GM23338 (cell line): ENCODE measurements around the gene LRRN1.

Source experiments
- CREB1 ChIP-seq: fragments of 250-450 bp; sonication (Bioruptor Pico); IDR thresholded peaks from 2 replicates; pipeline ENCODE4 v1.5.0; 2020; ENCODE audit warnings: low read depth, mild to moderate bottlenecking, moderate library complexity
- EZH2 ChIP-seq: fragments of 200-600 bp; sonication (generic); IDR thresholded peaks from one replicate; pipeline ENCODE4 v1.8.0; 2017; ENCODE audit warnings: antibody characterized with exemption, mild to moderate bottlenecking, low read depth; ENCODE audit not compliant: unreplicated experiment
- EZH2phosphoT487 ChIP-seq: fragments of 200-600 bp; sonication (generic); IDR thresholded peaks from one replicate; pipeline ENCODE4 v1.8.1; 2018; ENCODE audit warnings: antibody characterized with exemption; ENCODE audit not compliant: unreplicated experiment
- JUNB ChIP-seq: IDR thresholded peaks from one replicate; pipeline ENCODE4 v1.6.1; 2016; ENCODE audit warnings: antibody characterized with exemption; ENCODE audit not compliant: unreplicated experiment
- POLR2AphosphoS5 ChIP-seq: IDR thresholded peaks from 2 replicates; pipeline ENCODE4 v1.6.1; 2016; ENCODE audit warnings: antibody characterized with exemption, low read depth
- STAT1 ChIP-seq: IDR thresholded peaks from one replicate; pipeline ENCODE4 v1.6.1; 2016; ENCODE audit warnings: antibody characterized with exemption; ENCODE audit not compliant: unreplicated experiment
- TF ChIP-seq, protein P1 (sequence below), 2 experiments: fragments of 200-600 bp in 1 of 2; sonication (generic) in 1 of 2; conservative IDR thresholded peaks; 2 replicates each; pipeline versions ENCODE4 v1.5.1 to v1.6.1; 2016 to 2017; ENCODE audit warnings: antibody characterized with exemption in 2 of 2, low read depth in 2 of 2, mild to moderate bottlenecking in 2 of 2, moderate library complexity in 1 of 2
- TF ChIP-seq, protein P2 (sequence below): IDR thresholded peaks from one replicate; pipeline ENCODE4 v1.6.1; 2018; ENCODE audit warnings: antibody characterized with exemption; ENCODE audit not compliant: unreplicated experiment
- TF ChIP-seq, protein P3 (sequence below): IDR thresholded peaks from 2 replicates; pipeline ENCODE4 v1.6.1; 2016; ENCODE audit warnings: antibody characterized with exemption

DNA sequence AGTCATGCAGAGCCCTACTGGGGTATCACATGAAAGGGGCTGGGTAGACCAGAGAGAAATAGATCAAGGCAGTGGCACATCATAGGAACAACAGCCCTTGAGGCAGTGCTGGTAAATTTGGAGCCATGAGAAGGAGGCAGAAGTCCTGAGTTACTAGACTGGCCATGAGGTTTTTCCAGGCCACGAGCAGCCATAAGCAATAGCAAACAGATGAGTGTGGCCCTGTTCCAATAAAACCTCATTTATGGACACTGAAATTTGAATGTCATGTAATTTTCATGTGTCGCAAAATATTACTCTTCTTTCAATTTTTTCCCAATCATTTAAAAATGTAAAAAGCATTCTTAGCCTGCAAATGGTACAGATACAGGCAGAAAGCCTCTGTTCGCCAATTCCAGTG, 28.1 kb upstream of the LRRN1 start:
- TF ChIP-seq, protein P1, sequence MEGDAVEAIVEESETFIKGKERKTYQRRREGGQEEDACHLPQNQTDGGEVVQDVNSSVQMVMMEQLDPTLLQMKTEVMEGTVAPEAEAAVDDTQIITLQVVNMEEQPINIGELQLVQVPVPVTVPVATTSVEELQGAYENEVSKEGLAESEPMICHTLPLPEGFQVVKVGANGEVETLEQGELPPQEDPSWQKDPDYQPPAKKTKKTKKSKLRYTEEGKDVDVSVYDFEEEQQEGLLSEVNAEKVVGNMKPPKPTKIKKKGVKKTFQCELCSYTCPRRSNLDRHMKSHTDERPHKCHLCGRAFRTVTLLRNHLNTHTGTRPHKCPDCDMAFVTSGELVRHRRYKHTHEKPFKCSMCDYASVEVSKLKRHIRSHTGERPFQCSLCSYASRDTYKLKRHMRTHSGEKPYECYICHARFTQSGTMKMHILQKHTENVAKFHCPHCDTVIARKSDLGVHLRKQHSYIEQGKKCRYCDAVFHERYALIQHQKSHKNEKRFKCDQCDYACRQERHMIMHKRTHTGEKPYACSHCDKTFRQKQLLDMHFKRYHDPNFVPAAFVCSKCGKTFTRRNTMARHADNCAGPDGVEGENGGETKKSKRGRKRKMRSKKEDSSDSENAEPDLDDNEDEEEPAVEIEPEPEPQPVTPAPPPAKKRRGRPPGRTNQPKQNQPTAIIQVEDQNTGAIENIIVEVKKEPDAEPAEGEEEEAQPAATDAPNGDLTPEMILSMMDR (conservative IDR thresholded peaks at IDR 0.05; ENCODE audit: low read depth in 2 of 2): no peak
- TF ChIP-seq, protein P2, sequence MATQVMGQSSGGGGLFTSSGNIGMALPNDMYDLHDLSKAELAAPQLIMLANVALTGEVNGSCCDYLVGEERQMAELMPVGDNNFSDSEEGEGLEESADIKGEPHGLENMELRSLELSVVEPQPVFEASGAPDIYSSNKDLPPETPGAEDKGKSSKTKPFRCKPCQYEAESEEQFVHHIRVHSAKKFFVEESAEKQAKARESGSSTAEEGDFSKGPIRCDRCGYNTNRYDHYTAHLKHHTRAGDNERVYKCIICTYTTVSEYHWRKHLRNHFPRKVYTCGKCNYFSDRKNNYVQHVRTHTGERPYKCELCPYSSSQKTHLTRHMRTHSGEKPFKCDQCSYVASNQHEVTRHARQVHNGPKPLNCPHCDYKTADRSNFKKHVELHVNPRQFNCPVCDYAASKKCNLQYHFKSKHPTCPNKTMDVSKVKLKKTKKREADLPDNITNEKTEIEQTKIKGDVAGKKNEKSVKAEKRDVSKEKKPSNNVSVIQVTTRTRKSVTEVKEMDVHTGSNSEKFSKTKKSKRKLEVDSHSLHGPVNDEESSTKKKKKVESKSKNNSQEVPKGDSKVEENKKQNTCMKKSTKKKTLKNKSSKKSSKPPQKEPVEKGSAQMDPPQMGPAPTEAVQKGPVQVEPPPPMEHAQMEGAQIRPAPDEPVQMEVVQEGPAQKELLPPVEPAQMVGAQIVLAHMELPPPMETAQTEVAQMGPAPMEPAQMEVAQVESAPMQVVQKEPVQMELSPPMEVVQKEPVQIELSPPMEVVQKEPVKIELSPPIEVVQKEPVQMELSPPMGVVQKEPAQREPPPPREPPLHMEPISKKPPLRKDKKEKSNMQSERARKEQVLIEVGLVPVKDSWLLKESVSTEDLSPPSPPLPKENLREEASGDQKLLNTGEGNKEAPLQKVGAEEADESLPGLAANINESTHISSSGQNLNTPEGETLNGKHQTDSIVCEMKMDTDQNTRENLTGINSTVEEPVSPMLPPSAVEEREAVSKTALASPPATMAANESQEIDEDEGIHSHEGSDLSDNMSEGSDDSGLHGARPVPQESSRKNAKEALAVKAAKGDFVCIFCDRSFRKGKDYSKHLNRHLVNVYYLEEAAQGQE: no peak
- TF ChIP-seq EZH2: no peak
- no peak for TF ChIP-seq POLR2AphosphoS5
- no peak for TF ChIP-seq EZH2phosphoT487
- TF ChIP-seq, protein P3, sequence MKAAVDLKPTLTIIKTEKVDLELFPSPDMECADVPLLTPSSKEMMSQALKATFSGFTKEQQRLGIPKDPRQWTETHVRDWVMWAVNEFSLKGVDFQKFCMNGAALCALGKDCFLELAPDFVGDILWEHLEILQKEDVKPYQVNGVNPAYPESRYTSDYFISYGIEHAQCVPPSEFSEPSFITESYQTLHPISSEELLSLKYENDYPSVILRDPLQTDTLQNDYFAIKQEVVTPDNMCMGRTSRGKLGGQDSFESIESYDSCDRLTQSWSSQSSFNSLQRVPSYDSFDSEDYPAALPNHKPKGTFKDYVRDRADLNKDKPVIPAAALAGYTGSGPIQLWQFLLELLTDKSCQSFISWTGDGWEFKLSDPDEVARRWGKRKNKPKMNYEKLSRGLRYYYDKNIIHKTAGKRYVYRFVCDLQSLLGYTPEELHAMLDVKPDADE: no peak
- no peak for TF ChIP-seq JUNB
- TF ChIP-seq CREB1 (CRISPR knock-in tag): no peak
- TF ChIP-seq STAT1: no peak
